Measurements from ENCODE around the gene TBC1D22A. TPM values are rescaled to one million over a fixed set of nuclear protein-coding genes. Genes with fewer than 3 reads are reported as not detected.

TBC1D22A gene
- total and polyA plus RNA-seq, 7 experiments from 2014 or later: 18.6 to 50.1 (median 39.3) TPM

- Histone ChIP-seq H3K36me3 (ENCODE audit: control insufficient read depth in 2 of 3, insufficient read depth in 3 of 3, low read length in 3 of 3) (peaks cover 0 to 25% (median 6%) of the 10 kb centered on the region in 3 experiments), H3K27ac (ENCODE audit: low read depth, low read length) (no peak overlapping the region), H3K4me3 (ENCODE audit: low read length) (no peak overlapping the region), H3K27me3 (ENCODE audit: control insufficient read depth in 2 of 2, insufficient read depth in 2 of 2, low read length in 2 of 2) (no peaks in the 10 kb centered on the region), H3K9me3 (ENCODE audit: control insufficient read depth in 2 of 3, low read length in 3 of 3) (no peaks in the 10 kb centered on the region), H3K4me1 (ENCODE audit: control insufficient read depth in 2 of 2, insufficient read depth in 2 of 2, low read length in 2 of 2) (peaks cover 0 to 7% of the 10 kb centered on the region in 2 donors)
- ATAC-seq: no peak
- H3K36me3 Mint-ChIP-seq: peaks cover 7 to 48% (median 21%) of the 10 kb centered on the region in 5 donors
- POLR2A ChIA-PET: no interaction called here
- no peak overlapping the region for H3K27ac Mint-ChIP-seq
- H3K4me1 Mint-ChIP-seq: peaks cover 25 to 53% (median 41%) of the 10 kb centered on the region in 7 donors
- H3K4me3 Mint-ChIP-seq: no peak overlapping the region
- no peak for DNase-seq
- H3K27me3 Mint-ChIP-seq: no peaks in the 10 kb centered on the region
- intact Hi-C loops (cut with micrococcal nuclease): no loop called here
- CTCF ChIA-PET: no interaction called here
- no peaks in the 10 kb centered on the region for H3K9me3 Mint-ChIP-seq
Measured at GRCh38 chr22:46809153-46809885, 46.9 kb downstream of the TBC1D22A start.

- POLR2A ChIA-PET: no interaction called here
- H3K4me1 ChIP-seq (ENCODE audit: control insufficient read depth in 2 of 2, insufficient read depth in 2 of 2, low read length in 2 of 2): peaks cover 0 to 7% of the 10 kb centered on the region in 2 donors
- Mint-ChIP-seq H3K27ac (peak overlapping the region in 3 of 9 donors; percentile 31 to 51 (median 33)), H3K27me3 (no peaks in the 10 kb centered on the region), H3K9me3 (no peaks in the 10 kb centered on the region), H3K4me3 (no peak overlapping the region), H3K4me1 (peaks cover 27 to 52% (median 35%) of the 10 kb centered on the region in 7 donors), H3K36me3 (peaks cover 12 to 52% (median 31%) of the 10 kb centered on the region in 5 donors)
- no peaks in the 10 kb centered on the region for H3K27me3 ChIP-seq (ENCODE audit: control insufficient read depth in 2 of 2, insufficient read depth in 2 of 2, low read length in 2 of 2)
- CTCF ChIA-PET: interaction anchor here (1.2 kb wide), 1 partner anchor 52 kb away, joined by 3 read pairs; no protein-coding TSS in a partner anchor
- no peaks in the 10 kb centered on the region for H3K9me3 ChIP-seq (ENCODE audit: control insufficient read depth in 2 of 3, low read length in 3 of 3)
- intact Hi-C loops (cut with micrococcal nuclease): no loop called here
- DNase-seq (no peak), ATAC-seq (no peak)
- no peak overlapping the region for H3K4me3 ChIP-seq (ENCODE audit: low read length)
- H3K36me3 ChIP-seq (ENCODE audit: control insufficient read depth in 2 of 3, insufficient read depth in 3 of 3, low read length in 3 of 3): peaks cover 0 to 30% (median 0%) of the 10 kb centered on the region in 3 experiments
- H3K27ac ChIP-seq (ENCODE audit: low read depth, low read length): no peak overlapping the region
Measured at GRCh38 chr22:46810856-46811786, 48.7 kb downstream of the TBC1D22A start.

GRCh38 chr22:46812034-46812605, 49.7 kb downstream of the TBC1D22A start:
- intact Hi-C loops (cut with micrococcal nuclease): no loop called here
- Histone ChIP-seq H3K4me1 (ENCODE audit: control insufficient read depth in 2 of 2, insufficient read depth in 2 of 2, low read length in 2 of 2) (peaks cover 0 to under 1% of the 10 kb centered on the region in 2 donors), H3K27me3 (ENCODE audit: control insufficient read depth in 2 of 2, insufficient read depth in 2 of 2, low read length in 2 of 2) (no peaks in the 10 kb centered on the region), H3K9me3 (ENCODE audit: control insufficient read depth in 2 of 3, low read length in 3 of 3) (no peaks in the 10 kb centered on the region), H3K27ac (ENCODE audit: low read depth, low read length) (no peak overlapping the region), H3K4me3 (ENCODE audit: low read length) (no peak overlapping the region), H3K36me3 (ENCODE audit: control insufficient read depth in 2 of 3, insufficient read depth in 3 of 3, low read length in 3 of 3) (peaks cover 0 to 32% (median 0%) of the 10 kb centered on the region in 3 experiments)
- DNase-seq (no peak), ATAC-seq (no peak)
- H3K4me1 Mint-ChIP-seq: peaks cover 21 to 50% (median 25%) of the 10 kb centered on the region in 7 donors
- H3K36me3 Mint-ChIP-seq: peaks cover 6 to 54% (median 30%) of the 10 kb centered on the region in 5 donors
- H3K27ac Mint-ChIP-seq: peak overlapping the region in 2 of 9 donors; percentile 20 to 52
- H3K9me3 Mint-ChIP-seq: peaks cover 0 to 2% (median 0%) of the 10 kb centered on the region in 11 donors
- H3K27me3 Mint-ChIP-seq: no peaks in the 10 kb centered on the region
- CTCF ChIA-PET: interaction anchor here (1.2 kb wide), 1 partner anchor 53 kb away, joined by 3 read pairs; no protein-coding TSS in a partner anchor
- POLR2A ChIA-PET: no interaction called here
- no peak overlapping the region for H3K4me3 Mint-ChIP-seq

- no peaks in the 10 kb centered on the region for H3K4me1 ChIP-seq (ENCODE audit: control insufficient read depth in 2 of 2, insufficient read depth in 2 of 2, low read length in 2 of 2)
- Mint-ChIP-seq H3K27me3 (no peaks in the 10 kb centered on the region), H3K4me1 (peaks cover 21 to 49% (median 23%) of the 10 kb centered on the region in 7 donors), H3K4me3 (no peak overlapping the region), H3K9me3 (peaks cover 0 to 5% (median 0%) of the 10 kb centered on the region in 11 donors), H3K27ac (peak overlapping the region in 1 of 9 donors; percentile 8), H3K36me3 (peaks cover 8 to 57% (median 29%) of the 10 kb centered on the region in 5 donors)
- ATAC-seq: no peak
- intact Hi-C loops (cut with micrococcal nuclease): no loop called here
- POLR2A ChIA-PET: no interaction called here
- H3K27ac ChIP-seq (ENCODE audit: low read depth, low read length): no peak overlapping the region
- peaks cover 0 to 27% (median 0%) of the 10 kb centered on the region in 3 experiments for H3K36me3 ChIP-seq (ENCODE audit: control insufficient read depth in 2 of 3, insufficient read depth in 3 of 3, low read length in 3 of 3)
- CTCF ChIA-PET: no interaction called here
- no peaks in the 10 kb centered on the region for H3K27me3 ChIP-seq (ENCODE audit: control insufficient read depth in 2 of 2, insufficient read depth in 2 of 2, low read length in 2 of 2)
- DNase-seq: no peak
- no peak overlapping the region for H3K4me3 ChIP-seq (ENCODE audit: low read length)
- no peaks in the 10 kb centered on the region for H3K9me3 ChIP-seq (ENCODE audit: control insufficient read depth in 2 of 3, low read length in 3 of 3)
Measured at GRCh38 chr22:46812788-46813187, 50.3 kb downstream of the TBC1D22A start.

GRCh38 chr22:46813816-46814597, 51.6 kb downstream of the TBC1D22A start:
- peaks cover 25 to 59% (median 33%) of the 10 kb centered on the region in 7 donors for H3K4me1 Mint-ChIP-seq
- H3K27ac Mint-ChIP-seq: no peak overlapping the region
- Histone ChIP-seq H3K4me1 (ENCODE audit: control insufficient read depth in 2 of 2, insufficient read depth in 2 of 2, low read length in 2 of 2) (no peaks in the 10 kb centered on the region), H3K9me3 (ENCODE audit: control insufficient read depth in 2 of 3, low read length in 3 of 3) (no peaks in the 10 kb centered on the region), H3K27ac (ENCODE audit: low read depth, low read length) (no peak overlapping the region), H3K4me3 (ENCODE audit: low read length) (no peak overlapping the region), H3K27me3 (ENCODE audit: control insufficient read depth in 2 of 2, insufficient read depth in 2 of 2, low read length in 2 of 2) (no peaks in the 10 kb centered on the region), H3K36me3 (ENCODE audit: control insufficient read depth in 2 of 3, insufficient read depth in 3 of 3, low read length in 3 of 3) (peaks cover 0 to 24% (median 0%) of the 10 kb centered on the region in 3 experiments)
- no peaks in the 10 kb centered on the region for H3K27me3 Mint-ChIP-seq
- intact Hi-C loops (cut with micrococcal nuclease): no loop called here
- H3K9me3 Mint-ChIP-seq: peaks cover 0 to 5% (median 0%) of the 10 kb centered on the region in 11 donors
- DNase-seq (no peak), ATAC-seq (no peak)
- H3K36me3 Mint-ChIP-seq: peaks cover 8 to 63% (median 29%) of the 10 kb centered on the region in 5 donors
- ChIA-PET POLR2A (no interaction called here), CTCF (no interaction called here)
- peak overlapping the region in 1 of 10 donors; percentile 48 for H3K4me3 Mint-ChIP-seq

- no peaks in the 10 kb centered on the region for H3K27me3 Mint-ChIP-seq
- Histone ChIP-seq H3K4me3 (ENCODE audit: low read length) (no peak overlapping the region), H3K27ac (ENCODE audit: low read depth, low read length) (no peak overlapping the region), H3K36me3 (ENCODE audit: control insufficient read depth in 2 of 3, insufficient read depth in 3 of 3, low read length in 3 of 3) (peaks cover 0 to 17% (median 0%) of the 10 kb centered on the region in 3 experiments), H3K4me1 (ENCODE audit: control insufficient read depth in 2 of 2, insufficient read depth in 2 of 2, low read length in 2 of 2) (no peaks in the 10 kb centered on the region), H3K9me3 (ENCODE audit: control insufficient read depth in 2 of 3, low read length in 3 of 3) (no peaks in the 10 kb centered on the region), H3K27me3 (ENCODE audit: control insufficient read depth in 2 of 2, insufficient read depth in 2 of 2, low read length in 2 of 2) (no peaks in the 10 kb centered on the region)
- ChIA-PET POLR2A (no interaction called here), CTCF (no interaction called here)
- ATAC-seq (no peak), DNase-seq (no peak)
- intact Hi-C loops (cut with micrococcal nuclease): no loop called here
- peaks cover 25 to 68% (median 44%) of the 10 kb centered on the region in 7 donors for H3K4me1 Mint-ChIP-seq
- H3K4me3 Mint-ChIP-seq: no peak overlapping the region
- peaks cover 0 to 9% (median 3%) of the 10 kb centered on the region in 11 donors for H3K9me3 Mint-ChIP-seq
- peaks cover 11 to 68% (median 40%) of the 10 kb centered on the region in 5 donors for H3K36me3 Mint-ChIP-seq
- H3K27ac Mint-ChIP-seq: peak overlapping the region in 2 of 9 donors; percentile 12 to 14
Measured at GRCh38 chr22:46815132-46815531, 52.7 kb downstream of the TBC1D22A start.

Data from naive thymus-derived CD4-positive, alpha-beta T cell (primary cell).